ENCODE data around the gene ADAMTS13.

The ADAMTS13 gene

DNA sequence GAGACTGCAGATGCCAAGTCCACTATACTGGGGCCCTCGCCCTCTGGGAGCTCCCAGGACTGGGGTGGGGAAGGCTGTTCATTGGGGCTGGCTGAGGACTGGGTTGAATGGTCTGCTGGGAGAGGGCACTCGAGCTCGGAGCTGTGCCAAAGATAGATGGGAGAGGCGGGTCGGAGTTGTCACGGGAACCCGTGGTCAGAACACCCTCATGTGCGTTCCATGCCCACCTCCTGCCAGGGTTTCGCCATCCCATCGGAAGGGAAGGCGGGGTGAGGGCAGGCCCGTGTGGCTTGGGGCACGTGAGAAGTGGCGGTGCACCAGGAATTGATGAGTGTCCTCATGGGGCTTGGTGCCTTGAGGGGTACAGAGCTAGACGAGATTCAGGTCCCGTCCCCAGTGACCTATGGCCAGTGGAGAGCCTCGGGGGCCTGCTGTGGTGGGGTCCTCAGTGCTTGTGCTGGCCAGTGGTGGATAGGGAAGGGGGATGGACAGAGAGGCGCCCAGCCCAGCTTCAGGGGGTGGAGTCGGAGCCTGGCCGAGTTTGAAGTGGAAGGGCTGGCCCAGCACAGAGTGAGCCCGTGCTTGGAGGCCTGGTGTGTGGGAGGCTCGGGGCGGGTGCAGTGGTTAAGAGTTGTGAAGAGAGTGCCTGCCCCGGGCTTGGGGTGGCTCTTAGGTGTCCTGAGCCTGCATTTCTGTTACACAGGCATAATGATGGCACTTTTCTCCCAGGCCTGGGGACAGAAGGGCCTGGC is 41.9 kb downstream of the ADAMTS13 start:
- H3K79me2 ChIP-seq (ENCODE audit: insufficient read depth, low read depth): no peaks in the 10 kb centered on the region
- no peak overlapping the region for H3K27ac ChIP-seq
- no peak overlapping the region for H3K4me2 ChIP-seq
- no peaks in the 10 kb centered on the region for H4K20me1 ChIP-seq (ENCODE audit: insufficient read depth)
- H2AFZ ChIP-seq (ENCODE audit: low read depth): no peak overlapping the region
- no peak for TF ChIP-seq CTCF (conservative IDR thresholded peaks at IDR 0.05; ENCODE audit: low read depth, low read length)
- H3K9ac ChIP-seq: no peak overlapping the region
- H3K27me3 ChIP-seq (ENCODE audit: insufficient read depth, low read depth): peaks cover 72% of the 10 kb centered on the region
- no peak overlapping the region for H3K4me3 ChIP-seq (IDR thresholded peaks at IDR 0.05; ENCODE audit: insufficient read depth, low read depth, low read length)
- no peaks in the 10 kb centered on the region for H3K4me1 ChIP-seq (ENCODE audit: low read depth, poor library complexity, severe bottlenecking)
- no peaks in the 10 kb centered on the region for H3K36me3 ChIP-seq (ENCODE audit: insufficient read depth)

GRCh38 chr9:133464638-133465037 is 42.5 kb downstream of the ADAMTS13 start:
- H3K36me3 ChIP-seq (ENCODE audit: insufficient read depth): no peaks in the 10 kb centered on the region
- no peak overlapping the region for H3K27ac ChIP-seq
- H3K4me2 ChIP-seq: no peak overlapping the region

DNA sequence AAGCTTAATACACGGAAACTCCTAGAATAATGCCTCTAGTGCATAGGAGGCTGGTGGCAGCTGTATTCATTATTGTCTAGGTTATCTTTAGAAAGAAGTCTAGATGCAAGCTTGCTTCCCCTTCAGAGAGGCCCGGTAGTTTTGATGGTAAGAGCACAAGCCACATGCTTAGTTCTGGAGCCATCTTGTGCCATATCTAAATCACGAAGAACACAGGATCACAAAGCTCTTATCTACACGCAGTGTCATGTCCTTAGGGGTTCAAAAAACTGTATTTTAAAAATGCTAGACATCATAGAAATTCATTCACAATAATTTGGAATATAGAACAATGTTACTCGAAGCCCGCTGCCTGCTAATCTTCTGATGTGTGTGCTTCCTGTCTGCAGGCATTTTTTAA is 43.8 kb downstream of the ADAMTS13 start:
- no peak overlapping the region for H2AFZ ChIP-seq (ENCODE audit: low read depth)
- H3K9ac ChIP-seq: no peak overlapping the region
- H3K27me3 ChIP-seq (ENCODE audit: insufficient read depth, low read depth): peaks cover 79% of the 10 kb centered on the region
- H3K27ac ChIP-seq: no peak overlapping the region
- H3K4me3 ChIP-seq (IDR thresholded peaks at IDR 0.05; ENCODE audit: insufficient read depth, low read depth, low read length): no peak overlapping the region
- no peak overlapping the region for H3K4me2 ChIP-seq
- TF ChIP-seq CTCF (conservative IDR thresholded peaks at IDR 0.05; ENCODE audit: low read depth, low read length): no peak
- H3K36me3 ChIP-seq (ENCODE audit: insufficient read depth): no peaks in the 10 kb centered on the region
- no peaks in the 10 kb centered on the region for H4K20me1 ChIP-seq (ENCODE audit: insufficient read depth)
- no peaks in the 10 kb centered on the region for H3K79me2 ChIP-seq (ENCODE audit: insufficient read depth, low read depth)
- no peaks in the 10 kb centered on the region for H3K4me1 ChIP-seq (ENCODE audit: low read depth, poor library complexity, severe bottlenecking)

More at GRCh38 chr9:133464638-133465037, 42.5 kb downstream of the ADAMTS13 start:
- Histone ChIP-seq H3K9ac (no peak overlapping the region), H4K20me1 (ENCODE audit: insufficient read depth) (no peaks in the 10 kb centered on the region), H3K4me3 (IDR thresholded peaks at IDR 0.05; ENCODE audit: insufficient read depth, low read depth, low read length) (no peak overlapping the region), H3K4me1 (ENCODE audit: low read depth, poor library complexity, severe bottlenecking) (no peaks in the 10 kb centered on the region), H3K27me3 (ENCODE audit: insufficient read depth, low read depth) (peaks cover 75% of the 10 kb centered on the region), H2AFZ (ENCODE audit: low read depth) (no peak overlapping the region), H3K79me2 (ENCODE audit: insufficient read depth, low read depth) (no peaks in the 10 kb centered on the region)
- TF ChIP-seq CTCF (conservative IDR thresholded peaks at IDR 0.05; ENCODE audit: low read depth, low read length): no peak

GRCh38 chr9:133467101-133467500 is 44.9 kb downstream of the ADAMTS13 start:
- Histone ChIP-seq H3K27me3 (ENCODE audit: insufficient read depth, low read depth) (peaks cover 76% of the 10 kb centered on the region), H3K9ac (no peak overlapping the region), H3K79me2 (ENCODE audit: insufficient read depth, low read depth) (no peaks in the 10 kb centered on the region), H2AFZ (ENCODE audit: low read depth) (no peak overlapping the region), H3K4me3 (IDR thresholded peaks at IDR 0.05; ENCODE audit: insufficient read depth, low read depth, low read length) (no peak overlapping the region), H4K20me1 (ENCODE audit: insufficient read depth) (no peaks in the 10 kb centered on the region), H3K4me1 (ENCODE audit: low read depth, poor library complexity, severe bottlenecking) (no peaks in the 10 kb centered on the region), H3K27ac (no peak overlapping the region), H3K36me3 (ENCODE audit: insufficient read depth) (no peaks in the 10 kb centered on the region), H3K4me2 (no peak overlapping the region)
- no peak for TF ChIP-seq CTCF (conservative IDR thresholded peaks at IDR 0.05; ENCODE audit: low read depth, low read length)
